Heart right ventricle (tissue), 16 donors: ENCODE results near the gene TIGAR. TPM values are rescaled to one million over a fixed set of nuclear protein-coding genes. Genes with fewer than 3 reads are reported as not detected.

Experiments used
- ATAC-seq, 8 donors: fragments of 200-7000 bp; cut with Tn5 transposase; one replicate each; pipeline ENCODE4 v1.9.1; 2020; ENCODE audit warnings: mild to moderate bottlenecking in 8 of 8, moderate library complexity in 8 of 8, moderate number of reproducible peaks in 1 of 8
- DNase-seq, 2 donors: peaks; one replicate each; pipeline ENCODE4 v3.0.0-alpha.2; 2020
- H3K27ac ChIP-seq, 10 donors: fragments of 200-600 bp; sonication (generic) in 2 of 10; one replicate each; pipeline versions ENCODE4 v1.5.0 to v1.8.0; 2020 to 2022; ENCODE audit warnings: mild to moderate bottlenecking in 3 of 10
- H3K27me3 ChIP-seq, 7 donors: fragments of 200-600 bp; one replicate each; pipeline ENCODE4 v1.8.0; 2021 to 2022; ENCODE audit warnings: mild to moderate bottlenecking in 2 of 7
- H3K36me3 ChIP-seq, 9 donors: fragments of 200-600 bp; sonication (generic) in 1 of 9; one replicate each; pipeline versions ENCODE4 v1.5.0 to v1.8.0; 2020 to 2022; ENCODE audit warnings: mild to moderate bottlenecking in 2 of 9
- H3K4me1 ChIP-seq, 9 donors: fragments of 200-600 bp; sonication (generic) in 1 of 9; one replicate each; pipeline versions ENCODE4 v1.5.0 to v1.8.0; 2020 to 2022; ENCODE audit warnings: mild to moderate bottlenecking in 4 of 9
- H3K4me3 ChIP-seq, 10 donors: fragments of 200-600 bp; sonication (generic) in 2 of 10; one replicate each; pipeline versions ENCODE4 v1.5.0 to v1.8.0; 2020 to 2022; ENCODE audit warnings: mild to moderate bottlenecking in 7 of 10, moderate library complexity in 2 of 10
- H3K9me3 ChIP-seq, 11 donors: fragments of 200-600 bp in 10 of 11; sonication (generic) in 2 of 11; one replicate each; pipeline versions ENCODE4 v1.5.0 to v1.8.0; 2013 to 2022; ENCODE audit warnings: mild to moderate bottlenecking in 2 of 11, control low read depth in 1 of 11, moderate library complexity in 1 of 11
- CTCF ChIP-seq, 9 donors: fragments of 200-600 bp; sonication (generic) in 2 of 9; IDR thresholded peaks; one replicate each; pipeline versions ENCODE4 v1.5.0 to v1.8.0; 2021 to 2022; ENCODE audit warnings: antibody characterized with exemption in 9 of 9, mild to moderate bottlenecking in 5 of 9, moderate library complexity in 1 of 9
- WGBS, 2 donors: extraction: QIAGEN DNeasy Blood & Tissue Kit; methylation state at CpG; one replicate each; pipeline ENCODE4 v1.1.7; 2013; ENCODE audit warnings: inconsistent platforms in 1 of 2; 5-methylcytosine and 5-hydroxymethylcytosine counted together
- intact Hi-C, 10 donors: fragments of 100-400 bp; cut with DNase I; formaldehyde crosslinking; loops; one replicate each; pipeline versions ENCODE4 v1.11.1 to v1.14.2; 2022
- polyA plus RNA-seq, 2 donors: library from polyadenylated mRNA; stranded (reverse); fragments of 200-250 nt; gene quantifications; one replicate each; pipeline ENCODE4 v1.2.3, GENCODE V29; 2013
- total RNA-seq, 10 donors: library from RNA; stranded (reverse); fragmentation: NEBNext Ultra II Directional in 3 of 10; extraction: Animal tissue kit (Norgen Biotek cat#: 25700) in 3 of 10; gene quantifications; one replicate each; pipeline versions ENCODE4 v1.2.1 to v1.2.4, GENCODE V29; 2021 to 2023
- donor health status: Arrhythmogenic right ventricular cardiomyopathy.
- donor health status: ischemic (EF 13 %, LVEDD 7.1; RV severe dilation, severe dysfunction).
- donor health status: healthy with polysubstance abuse.
- donor health status: DM: no; HTN: yes; CAD: no.
- donor health status: DM: no; HTN: no; CAD: no.
- donor health status: ischemic (EF 25% LVEDD 6.9; RV normal size, moderate dysfunction).
- donor health status: ischemic (EF 25% LVEDD 5.7; RV mildly dilated, moderate dysfunction).
- donor health status: healthy.
- donor health status: DM: yes; HTN: yes; CAD: no.
- donor health status: Ischemic cardiomyopathy.
- donor health status: ischemic (EF 35%, LVEDD 5.7; RV mildly dilated, moderate dysfunction).
- donor health status: nonischemic (EF 11% LVEDD 7.7; RV severe dilation, severe dysfunction).
- donor health status: DM: yes; HTN: yes; CAD: no.
- donor health status: PGD.
- donor health status: ischemic (EF 29% LVEDD 5.4; RV normal size, mild dysfunction).
- donor health status: nonischemic (EF 23%, LVEDD 6.1; RV moderate dilation, normal function).

TIGAR gene
- total and polyA plus RNA-seq, 12 donors: 3.7 to 15.5 (median 13.1) TPM

- ATAC-seq (peak; percentile 19 to 66 (median 40)), DNase-seq (peak; percentile 76 to 84)
- H3K27ac ChIP-seq: peak overlapping the region; percentile 13 to 98 (median 84)
- H3K27me3 ChIP-seq: peaks cover 0 to 11% (median 0%) of the 10 kb centered on the region in 7 donors
- 22 to 24% methylated on average over 15 of the region's 15 CpGs for WGBS, 2 donors
- peak overlapping the region in 7 of 10 donors; percentile 0 to 26 (median 20) for H3K4me3 ChIP-seq
- peaks cover 12 to 97% (median 82%) of the 10 kb centered on the region in 9 donors for H3K4me1 ChIP-seq
- intact Hi-C loops: loop anchor here in 1 of 10 donors (10.0 kb wide), 1 partner anchor 166 kb away; no protein-coding TSS in a partner anchor
- H3K36me3 ChIP-seq: peaks cover 0 to 93% (median 46%) of the 10 kb centered on the region in 9 donors
- no peaks in the 10 kb centered on the region for H3K9me3 ChIP-seq
- no peak for TF ChIP-seq CTCF (IDR thresholded peaks at IDR 0.05)
Measured at GRCh38 chr12:4280351-4281163, 40.5 kb upstream of the TIGAR start.

GRCh38 chr12:4281173-4281654 lies 39.8 kb upstream of the TIGAR start:
- peak overlapping the region; percentile 13 to 98 (median 84) for H3K27ac ChIP-seq
- DNase-seq: no peak
- intact Hi-C loops: loop anchor here in 1 of 10 donors (10.0 kb wide), 1 partner anchor 166 kb away; no protein-coding TSS in a partner anchor
- H3K4me3 ChIP-seq: peak overlapping the region in 4 of 10 donors; percentile 3 to 26 (median 22)
- peak in 1 of 8 donors; percentile 2 for ATAC-seq
- WGBS, 2 donors: 75 to 80% methylated on average over 16 of the region's 16 CpGs
- no peaks in the 10 kb centered on the region for H3K9me3 ChIP-seq
- H3K36me3 ChIP-seq: peaks cover 0 to 97% (median 48%) of the 10 kb centered on the region in 9 donors
- TF ChIP-seq CTCF (IDR thresholded peaks at IDR 0.05): no peak
- peaks cover 12 to 99% (median 82%) of the 10 kb centered on the region in 9 donors for H3K4me1 ChIP-seq
- peaks cover 0 to 5% (median 0%) of the 10 kb centered on the region in 7 donors for H3K27me3 ChIP-seq

GRCh38 chr12:4282103-4282891 lies 38.7 kb upstream of the TIGAR start:
- intact Hi-C loops: loop anchor here in 1 of 10 donors (10.0 kb wide), 1 partner anchor 167 kb away; no protein-coding TSS in a partner anchor
- ATAC-seq (no peak), DNase-seq (no peak)
- H3K4me3 ChIP-seq: no peak overlapping the region
- H3K27ac ChIP-seq: peak overlapping the region in 2 of 10 donors; percentile 16 to 18
- WGBS, 2 donors: 83 to 85% methylated on average over 16 of the region's 16 CpGs
- H3K36me3 ChIP-seq: peaks cover 0 to 99% (median 50%) of the 10 kb centered on the region in 9 donors
- H3K9me3 ChIP-seq: no peaks in the 10 kb centered on the region
- no peak for TF ChIP-seq CTCF (IDR thresholded peaks at IDR 0.05)
- H3K4me1 ChIP-seq: peaks cover 12 to 99% (median 81%) of the 10 kb centered on the region in 9 donors
- H3K27me3 ChIP-seq: no peaks in the 10 kb centered on the region
